ENCODE data around the gene IQCK.

DNA sequence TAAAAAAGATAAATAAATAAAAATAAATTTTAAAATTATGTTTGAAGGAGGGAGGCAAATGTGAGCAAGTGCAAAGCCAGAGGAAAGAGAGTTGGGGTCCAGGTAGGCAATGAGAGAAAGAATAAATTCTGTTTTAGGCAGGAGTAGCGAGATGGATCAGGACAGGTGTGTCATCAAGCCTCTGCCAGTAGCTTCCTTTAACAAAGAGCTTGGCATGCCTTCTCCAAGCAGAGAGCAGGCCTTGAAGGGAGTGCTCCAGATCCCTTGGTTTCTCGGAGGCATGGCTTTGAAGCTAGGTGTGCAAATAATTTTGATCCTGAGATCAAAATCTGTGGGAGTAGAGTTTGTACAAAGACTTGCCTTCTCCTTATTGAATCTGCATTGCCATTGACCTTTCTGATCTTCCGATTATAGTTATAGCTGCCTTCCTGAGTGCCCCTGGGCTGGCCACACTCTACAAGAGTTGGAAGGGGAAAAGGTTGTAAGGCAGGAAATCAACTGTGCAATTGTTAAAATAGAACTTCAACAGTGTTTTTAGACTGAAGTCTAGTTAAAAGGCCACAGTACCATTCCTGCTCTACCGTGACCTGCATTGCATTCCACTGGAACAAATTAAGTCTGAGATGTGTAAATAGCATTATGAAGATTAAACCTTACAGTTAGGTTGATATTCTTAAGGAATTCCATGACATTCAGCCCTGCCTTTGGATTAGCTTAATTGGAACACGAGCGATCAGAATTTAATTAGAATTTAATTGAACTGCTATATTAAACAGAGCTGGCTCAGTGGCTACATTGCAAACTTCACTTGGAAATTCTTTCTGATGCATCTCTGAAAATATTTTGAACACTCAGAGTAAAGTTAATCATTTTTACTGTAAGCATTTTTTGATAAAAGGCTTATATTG is 33.7 kb downstream of the IQCK start:
- TF ChIP-seq, protein P1, sequence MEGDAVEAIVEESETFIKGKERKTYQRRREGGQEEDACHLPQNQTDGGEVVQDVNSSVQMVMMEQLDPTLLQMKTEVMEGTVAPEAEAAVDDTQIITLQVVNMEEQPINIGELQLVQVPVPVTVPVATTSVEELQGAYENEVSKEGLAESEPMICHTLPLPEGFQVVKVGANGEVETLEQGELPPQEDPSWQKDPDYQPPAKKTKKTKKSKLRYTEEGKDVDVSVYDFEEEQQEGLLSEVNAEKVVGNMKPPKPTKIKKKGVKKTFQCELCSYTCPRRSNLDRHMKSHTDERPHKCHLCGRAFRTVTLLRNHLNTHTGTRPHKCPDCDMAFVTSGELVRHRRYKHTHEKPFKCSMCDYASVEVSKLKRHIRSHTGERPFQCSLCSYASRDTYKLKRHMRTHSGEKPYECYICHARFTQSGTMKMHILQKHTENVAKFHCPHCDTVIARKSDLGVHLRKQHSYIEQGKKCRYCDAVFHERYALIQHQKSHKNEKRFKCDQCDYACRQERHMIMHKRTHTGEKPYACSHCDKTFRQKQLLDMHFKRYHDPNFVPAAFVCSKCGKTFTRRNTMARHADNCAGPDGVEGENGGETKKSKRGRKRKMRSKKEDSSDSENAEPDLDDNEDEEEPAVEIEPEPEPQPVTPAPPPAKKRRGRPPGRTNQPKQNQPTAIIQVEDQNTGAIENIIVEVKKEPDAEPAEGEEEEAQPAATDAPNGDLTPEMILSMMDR (IDR thresholded peaks at IDR 0.05): no peak
- TF ChIP-seq POLR2A (IDR thresholded peaks at IDR 0.05): no peak
